Astrocyte of the hippocampus (primary cell): Measurements from ENCODE around the gene WIPF2.
A peak's percentile ranks its signal among the peaks of the same experiment; 100 is the strongest.

Experiments used
- DNase-seq: peaks from one replicate; pipeline ENCODE4 v3.0.0; 2011; ENCODE audit warnings: low read depth, low spot score

WIPF2 gene

GRCh38 chr17:40326014-40326831 lies 107.1 kb downstream of the WIPF2 start:
- peak; percentile 26 for DNase-seq

DNA sequence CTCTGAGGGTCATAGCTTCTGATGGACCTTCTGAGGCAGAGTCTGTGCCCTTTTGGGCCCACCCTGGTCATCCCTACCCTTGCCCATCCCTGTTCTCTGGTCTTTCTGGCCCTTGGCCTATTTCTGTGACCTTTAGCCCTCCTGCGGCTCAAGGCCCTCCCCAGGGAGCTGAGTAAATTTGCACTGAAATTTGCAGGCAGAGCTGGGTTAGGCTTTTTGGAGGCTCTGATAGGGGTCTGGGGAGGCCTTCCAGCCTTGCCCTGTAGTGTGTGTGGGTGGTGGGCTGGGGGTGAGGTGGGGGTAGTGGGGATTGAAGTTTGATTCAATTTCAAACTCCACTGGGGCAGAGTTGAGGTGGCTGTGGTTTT lies 107.7 kb downstream of the WIPF2 start:
- no peak for DNase-seq

GRCh38 chr17:40327244-40327729 lies 108.2 kb downstream of the WIPF2 start:
- no peak for DNase-seq

GRCh38 chr17:40327735-40328385 lies 108.8 kb downstream of the WIPF2 start:
- peak; percentile 19 for DNase-seq

GRCh38 chr17:40328386-40328766 lies 109.3 kb downstream of the WIPF2 start:
- no peak for DNase-seq

DNA sequence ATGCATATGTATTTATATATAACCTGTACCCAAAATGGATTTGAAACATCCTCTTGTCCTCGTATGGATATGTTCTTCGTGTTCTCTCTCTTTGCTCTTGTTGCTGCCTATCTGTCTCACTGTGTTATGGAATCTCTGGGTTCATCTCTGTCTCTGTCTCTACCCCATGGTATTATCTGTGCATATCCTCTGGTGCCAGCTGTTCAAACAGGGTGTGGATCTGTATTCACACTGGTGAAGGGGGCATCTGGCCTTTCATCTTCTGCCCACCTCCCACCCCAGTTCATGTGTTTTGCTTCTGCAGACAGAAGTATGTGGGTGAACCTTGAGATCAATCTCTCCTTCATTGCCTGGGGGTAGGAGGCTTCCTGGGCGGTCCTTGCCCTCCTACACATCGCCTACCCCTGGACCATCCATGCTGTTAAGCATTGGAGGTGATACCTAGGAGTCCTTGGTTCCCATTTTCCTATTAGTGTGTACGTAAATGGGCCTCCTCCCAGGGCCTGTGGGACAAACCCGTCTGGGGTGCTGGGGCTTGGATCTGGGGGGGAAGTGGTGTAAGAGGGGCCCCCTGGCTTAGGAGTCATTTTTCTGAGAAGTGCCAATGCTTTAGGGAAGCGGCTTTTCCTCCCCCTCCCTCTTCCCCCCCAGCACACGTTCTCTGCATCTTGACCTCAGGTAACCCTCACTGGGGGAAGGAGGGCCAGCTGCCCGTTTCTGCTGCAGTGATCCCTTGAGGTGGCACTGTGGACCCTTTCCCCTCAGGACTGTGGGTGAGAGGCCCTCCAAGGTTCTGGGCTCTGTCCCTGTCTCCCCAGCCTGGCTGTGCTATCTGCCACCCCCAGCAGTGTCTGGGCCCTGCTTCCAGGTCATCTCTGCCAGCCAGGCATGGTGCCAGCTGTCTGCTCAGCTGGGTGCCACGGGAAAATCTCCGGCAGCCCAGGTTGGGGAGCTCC lies 111.0 kb downstream of the WIPF2 start:
- peak; percentile 38 for DNase-seq

GRCh38 chr17:40330850-40331470 lies 111.9 kb downstream of the WIPF2 start:
- DNase-seq, result no peak

- DNase-seq, result peak; percentile 95
These were observed 112.9 kb downstream of the WIPF2 start for GRCh38 chr17:40331743-40332641.
